Measurements from ENCODE around the gene SFXN3. TPM values are rescaled to one million over a fixed set of nuclear protein-coding genes. Genes with fewer than 3 reads are reported as not detected.

Gene SFXN3
- total and polyA plus RNA-seq, 2 of the 13 experiments (the other 11 are each of a cell fraction or from before 2014, with no cell fraction given), result 16.8 to 71.5 TPM

DNA sequence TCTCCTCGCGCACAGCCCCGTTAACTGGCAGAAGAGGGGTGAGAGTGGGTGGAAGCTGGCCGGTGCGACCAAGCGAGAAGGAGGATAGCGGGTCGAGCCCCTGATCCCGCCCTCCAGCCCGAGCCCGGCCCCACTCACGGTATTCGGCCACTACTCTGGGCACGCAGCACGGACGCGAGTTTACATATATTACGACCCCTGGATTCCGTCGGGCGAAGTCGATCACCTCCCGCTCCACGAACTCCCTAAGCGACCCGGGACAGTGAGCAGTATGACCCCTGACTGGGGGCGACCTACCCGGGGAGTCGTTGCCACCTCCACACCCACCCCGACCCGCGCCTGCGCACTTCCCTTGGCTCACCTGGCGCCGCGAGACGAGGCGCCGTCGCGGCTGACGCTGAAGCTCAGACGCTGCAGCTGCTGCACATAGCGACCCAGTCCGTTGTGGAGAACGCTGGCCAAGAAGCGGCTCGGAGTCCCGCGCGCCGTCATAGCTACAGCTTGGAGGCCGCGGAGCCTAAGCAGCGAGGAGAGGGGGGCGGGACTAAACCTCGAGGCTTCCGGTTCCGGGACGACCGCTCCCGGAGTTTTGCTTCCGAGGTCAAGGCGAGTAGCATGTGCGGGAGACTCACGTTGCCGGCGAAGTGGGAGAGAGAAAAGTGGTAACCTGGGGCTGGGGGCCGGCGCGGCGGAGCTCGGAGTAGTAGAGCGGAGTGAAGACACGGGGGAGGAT is 43.9 kb upstream of the SFXN3 start, which contains the start of the genes MRPL43 and TWNK (continued):
- TF ChIP-seq FOXJ3 (CRISPR knock-in tag; IDR thresholded peaks at IDR 0.05; ENCODE audit: borderline replicate concordance) (peak; percentile 72; the same call in 1 of the 2 replicates), PRMT3 (CRISPR knock-in tag; IDR thresholded peaks at IDR 0.05; ENCODE audit: borderline replicate concordance, low read depth) (no peak), ZBTB2 (CRISPR knock-in tag; IDR thresholded peaks at IDR 0.05; ENCODE audit: low read depth) (peak; percentile 71; the same call in 1 of the 2 replicates), ATRX (CRISPR knock-in tag; IDR thresholded peaks at IDR 0.05; ENCODE audit: borderline replicate concordance) (no peak), ELF1 (CRISPR knock-in tag; IDR thresholded peaks at IDR 0.05) (peak; percentile 72; the same call in 1 of the 2 replicates), ZNF782 (CRISPR knock-in tag; IDR thresholded peaks at IDR 0.05; ENCODE audit: borderline replicate concordance) (no peak; the same call in 1 of the 2 replicates), MLLT10 (CRISPR knock-in tag; IDR thresholded peaks at IDR 0.05) (no peak), ZBTB20 (CRISPR knock-in tag; IDR thresholded peaks at IDR 0.05; ENCODE audit: borderline replicate concordance, low read depth) (peak; percentile 75; the same call in 1 of the 2 replicates), JUNB (CRISPR knock-in tag; IDR thresholded peaks at IDR 0.05; ENCODE audit: borderline replicate concordance) (peak; percentile 55; the same call in 1 of the 2 replicates), NCOA5 (CRISPR knock-in tag; IDR thresholded peaks at IDR 0.05) (peak; percentile 62; the same call in 1 of the 2 replicates), MTF2 (CRISPR knock-in tag; IDR thresholded peaks at IDR 0.05; ENCODE audit: borderline replicate concordance) (no peak), PAWR (CRISPR knock-in tag; IDR thresholded peaks at IDR 0.05; ENCODE audit: borderline replicate concordance) (no peak), ZSCAN31 (CRISPR knock-in tag; IDR thresholded peaks at IDR 0.05; ENCODE audit: low read depth) (0 out of 2 replicates have a peak, but pooled peaks have one; percentile 46), HNRNPUL1 (IDR thresholded peaks at IDR 0.05; ENCODE audit: low read depth, low read length) (no peak)
- TF ChIP-seq, protein P1, sequence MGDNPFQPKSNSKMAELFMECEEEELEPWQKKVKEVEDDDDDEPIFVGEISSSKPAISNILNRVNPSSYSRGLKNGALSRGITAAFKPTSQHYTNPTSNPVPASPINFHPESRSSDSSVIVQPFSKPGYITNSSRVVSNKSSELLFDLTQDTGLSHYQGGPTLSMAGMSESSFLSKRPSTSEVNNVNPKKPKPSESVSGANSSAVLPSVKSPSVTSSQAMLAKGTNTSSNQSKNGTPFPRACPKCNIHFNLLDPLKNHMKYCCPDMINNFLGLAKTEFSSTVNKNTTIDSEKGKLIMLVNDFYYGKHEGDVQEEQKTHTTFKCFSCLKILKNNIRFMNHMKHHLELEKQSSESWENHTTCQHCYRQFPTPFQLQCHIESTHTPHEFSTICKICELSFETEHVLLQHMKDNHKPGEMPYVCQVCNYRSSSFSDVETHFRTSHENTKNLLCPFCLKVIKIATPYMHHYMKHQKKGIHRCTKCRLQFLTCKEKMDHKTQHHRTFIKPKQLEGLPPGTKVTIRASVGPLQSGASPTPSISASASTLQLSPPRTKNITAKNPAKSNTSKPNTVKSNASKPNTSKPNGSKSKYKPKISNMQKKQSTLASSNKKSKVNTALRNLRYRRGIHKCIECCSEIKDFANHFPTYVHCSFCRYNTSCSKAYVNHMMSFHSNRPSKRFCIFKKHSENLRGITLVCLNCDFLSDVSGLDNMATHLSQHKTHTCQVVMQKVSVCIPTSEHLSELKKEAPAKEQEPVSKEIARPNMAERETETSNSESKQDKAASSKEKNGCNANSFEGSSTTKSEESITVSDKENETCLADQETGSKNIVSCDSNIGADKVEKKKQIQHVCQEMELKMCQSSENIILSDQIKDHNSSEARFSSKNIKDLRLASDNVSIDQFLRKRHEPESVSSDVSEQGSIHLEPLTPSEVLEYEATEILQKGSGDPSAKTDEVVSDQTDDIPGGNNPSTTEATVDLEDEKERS (CRISPR knock-in tag; IDR thresholded peaks at IDR 0.05), result no peak
- TF ChIP-seq, protein P2, sequence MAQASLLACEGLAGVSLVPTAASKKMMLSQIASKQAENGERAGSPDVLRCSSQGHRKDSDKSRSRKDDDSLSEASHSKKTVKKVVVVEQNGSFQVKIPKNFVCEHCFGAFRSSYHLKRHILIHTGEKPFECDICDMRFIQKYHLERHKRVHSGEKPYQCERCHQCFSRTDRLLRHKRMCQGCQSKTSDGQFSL (CRISPR knock-in tag; IDR thresholded peaks at IDR 0.05), result no peak
- TF ChIP-seq, protein P3, sequence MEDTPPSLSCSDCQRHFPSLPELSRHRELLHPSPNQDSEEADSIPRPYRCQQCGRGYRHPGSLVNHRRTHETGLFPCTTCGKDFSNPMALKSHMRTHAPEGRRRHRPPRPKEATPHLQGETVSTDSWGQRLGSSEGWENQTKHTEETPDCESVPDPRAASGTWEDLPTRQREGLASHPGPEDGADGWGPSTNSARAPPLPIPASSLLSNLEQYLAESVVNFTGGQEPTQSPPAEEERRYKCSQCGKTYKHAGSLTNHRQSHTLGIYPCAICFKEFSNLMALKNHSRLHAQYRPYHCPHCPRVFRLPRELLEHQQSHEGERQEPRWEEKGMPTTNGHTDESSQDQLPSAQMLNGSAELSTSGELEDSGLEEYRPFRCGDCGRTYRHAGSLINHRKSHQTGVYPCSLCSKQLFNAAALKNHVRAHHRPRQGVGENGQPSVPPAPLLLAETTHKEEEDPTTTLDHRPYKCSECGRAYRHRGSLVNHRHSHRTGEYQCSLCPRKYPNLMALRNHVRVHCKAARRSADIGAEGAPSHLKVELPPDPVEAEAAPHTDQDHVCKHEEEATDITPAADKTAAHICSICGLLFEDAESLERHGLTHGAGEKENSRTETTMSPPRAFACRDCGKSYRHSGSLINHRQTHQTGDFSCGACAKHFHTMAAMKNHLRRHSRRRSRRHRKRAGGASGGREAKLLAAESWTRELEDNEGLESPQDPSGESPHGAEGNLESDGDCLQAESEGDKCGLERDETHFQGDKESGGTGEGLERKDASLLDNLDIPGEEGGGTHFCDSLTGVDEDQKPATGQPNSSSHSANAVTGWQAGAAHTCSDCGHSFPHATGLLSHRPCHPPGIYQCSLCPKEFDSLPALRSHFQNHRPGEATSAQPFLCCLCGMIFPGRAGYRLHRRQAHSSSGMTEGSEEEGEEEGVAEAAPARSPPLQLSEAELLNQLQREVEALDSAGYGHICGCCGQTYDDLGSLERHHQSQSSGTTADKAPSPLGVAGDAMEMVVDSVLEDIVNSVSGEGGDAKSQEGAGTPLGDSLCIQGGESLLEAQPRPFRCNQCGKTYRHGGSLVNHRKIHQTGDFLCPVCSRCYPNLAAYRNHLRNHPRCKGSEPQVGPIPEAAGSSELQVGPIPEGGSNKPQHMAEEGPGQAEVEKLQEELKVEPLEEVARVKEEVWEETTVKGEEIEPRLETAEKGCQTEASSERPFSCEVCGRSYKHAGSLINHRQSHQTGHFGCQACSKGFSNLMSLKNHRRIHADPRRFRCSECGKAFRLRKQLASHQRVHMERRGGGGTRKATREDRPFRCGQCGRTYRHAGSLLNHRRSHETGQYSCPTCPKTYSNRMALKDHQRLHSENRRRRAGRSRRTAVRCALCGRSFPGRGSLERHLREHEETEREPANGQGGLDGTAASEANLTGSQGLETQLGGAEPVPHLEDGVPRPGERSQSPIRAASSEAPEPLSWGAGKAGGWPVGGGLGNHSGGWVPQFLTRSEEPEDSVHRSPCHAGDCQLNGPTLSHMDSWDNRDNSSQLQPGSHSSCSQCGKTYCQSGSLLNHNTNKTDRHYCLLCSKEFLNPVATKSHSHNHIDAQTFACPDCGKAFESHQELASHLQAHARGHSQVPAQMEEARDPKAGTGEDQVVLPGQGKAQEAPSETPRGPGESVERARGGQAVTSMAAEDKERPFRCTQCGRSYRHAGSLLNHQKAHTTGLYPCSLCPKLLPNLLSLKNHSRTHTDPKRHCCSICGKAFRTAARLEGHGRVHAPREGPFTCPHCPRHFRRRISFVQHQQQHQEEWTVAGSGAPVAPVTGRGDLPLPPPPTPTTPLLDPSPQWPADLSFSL (CRISPR knock-in tag; IDR thresholded peaks at IDR 0.05), result no peak
